Common myeloid progenitor, CD34-positive (primary cell): Measurements from ENCODE around the gene MYCBPAP.

Experiments used
- CTCF ChIA-PET: fragments of 350-600 bp; sonication (Branson Sonifier 250); formaldehyde crosslinking; loops from one replicate; lab custom pipeline; 2021; ENCODE audit warnings: antibody characterized with exemption; lab: Charles Lee
- POLR2A ChIA-PET: fragments of 350-600 bp; sonication (Branson Sonifier 250); formaldehyde crosslinking; loops from one replicate; lab custom pipeline; 2021; ENCODE audit warnings: antibody characterized with exemption; lab: Charles Lee
- DNase-seq, 3 donors: peaks; one replicate each; pipeline versions ENCODE4 v3.0.0 to v3.0.0-alpha.2; 2013
- H3K27ac ChIP-seq, 2 experiments: 1 replicate in 1 of 2; 2 replicates in 1 of 2; pipeline ENCODE4 v1.7.0; 2013; ENCODE audit warnings: inconsistent platforms in 2 of 2, low read length in 2 of 2, mild to moderate bottlenecking in 2 of 2, low read depth in 1 of 2, moderate library complexity in 1 of 2; ENCODE audit not compliant: severe bottlenecking in 2 of 2, insufficient read depth in 1 of 2, poor library complexity in 1 of 2
- H3K27me3 ChIP-seq, 5 experiments: replicated peaks in 2 of 5; 1 replicate in 3 of 5; 2 replicates in 2 of 5; pipeline versions ENCODE4 v1.6.1 to v1.7.0; 2013; ENCODE audit warnings: low read length in 4 of 5, mild to moderate bottlenecking in 2 of 5, moderate library complexity in 2 of 5, inconsistent platforms in 1 of 5; ENCODE audit not compliant: insufficient read depth in 5 of 5, control insufficient read depth in 4 of 5
- H3K36me3 ChIP-seq, 4 experiments: 1 replicate in 2 of 4; 2 replicates in 2 of 4; pipeline versions ENCODE4 v1.6.1 to v1.7.0; 2013; ENCODE audit warnings: low read length in 3 of 4, control low read depth in 1 of 4, mild to moderate bottlenecking in 1 of 4; ENCODE audit not compliant: control insufficient read depth in 4 of 4, insufficient read depth in 4 of 4
- H3K4me1 ChIP-seq, 4 experiments: 1 replicate in 3 of 4; 2 replicates in 1 of 4; pipeline versions ENCODE4 v1.6.1 to v1.7.1; 2013; ENCODE audit warnings: low read length in 3 of 4, mild to moderate bottlenecking in 3 of 4, control low read depth in 1 of 4, inconsistent platforms in 1 of 4, moderate library complexity in 1 of 4; ENCODE audit not compliant: control insufficient read depth in 4 of 4, insufficient read depth in 4 of 4; ENCODE audit errors: control extremely low read depth in 1 of 4
- H3K4me3 ChIP-seq, 7 experiments: 1 replicate in 4 of 7; 2 replicates in 3 of 7; pipeline versions ENCODE4 v1.5.1 to v1.7.0; 2013; ENCODE audit warnings: mild to moderate bottlenecking in 7 of 7, low read length in 6 of 7, moderate library complexity in 6 of 7, inconsistent platforms in 2 of 7, low read depth in 2 of 7, control low read depth in 1 of 7; ENCODE audit not compliant: insufficient read depth in 4 of 7, control insufficient read depth in 1 of 7; ENCODE audit errors: extremely low read depth in 1 of 7
- H3K9me3 ChIP-seq, 5 experiments: 1 replicate in 4 of 5; 2 replicates in 1 of 5; pipeline versions ENCODE4 v1.6.1 to v1.7.1; 2013; ENCODE audit warnings: low read length in 4 of 5, mild to moderate bottlenecking in 2 of 5, inconsistent platforms in 1 of 5, low read depth in 1 of 5, moderate library complexity in 1 of 5; ENCODE audit not compliant: control insufficient read depth in 4 of 5, insufficient read depth in 2 of 5; ENCODE audit errors: control extremely low read depth in 1 of 5
- WGBS: methylation state at CpG from one replicate; pipeline ENCODE4 v1.1.5; 2013; ENCODE audit not compliant: insufficient coverage; 5-methylcytosine and 5-hydroxymethylcytosine counted together

Gene MYCBPAP

DNA sequence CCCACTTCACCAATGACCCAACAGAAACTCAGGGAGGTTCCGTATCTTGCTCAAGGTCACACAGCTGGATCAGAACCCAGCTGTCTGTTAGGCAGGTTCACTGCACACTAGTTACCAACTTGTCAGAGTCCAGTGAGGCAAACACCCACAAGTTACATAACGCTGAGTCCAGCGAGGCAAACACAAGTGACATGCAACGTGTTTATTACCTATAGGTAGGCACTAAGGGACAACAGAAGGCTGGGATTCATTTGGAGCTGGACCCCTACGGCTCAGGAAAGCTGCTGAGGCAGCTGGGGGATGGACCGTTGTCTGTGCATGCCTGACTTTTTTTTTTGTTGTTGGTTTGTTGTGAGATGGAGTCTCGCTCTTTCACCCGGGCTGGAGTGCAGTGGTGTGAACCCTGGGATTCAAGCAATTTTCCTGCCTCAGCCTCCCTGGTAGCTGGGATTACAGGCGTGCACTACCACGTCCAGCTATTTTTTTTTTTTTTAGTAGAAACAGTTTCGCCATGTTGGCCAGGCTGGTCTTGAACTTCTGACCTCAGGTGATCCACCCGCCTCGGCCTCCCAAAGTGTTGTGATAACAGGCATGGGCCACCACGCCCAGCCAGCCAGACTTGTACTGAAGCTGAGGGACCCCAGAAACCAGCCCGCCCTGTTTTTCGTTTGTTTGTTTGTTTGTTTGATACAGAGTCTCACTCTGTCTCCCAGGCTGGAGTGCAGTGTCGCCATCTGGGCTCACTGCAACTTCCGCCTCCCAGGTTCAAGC is 31.5 kb upstream of the MYCBPAP start:
- no peak overlapping the region for H3K4me3 ChIP-seq
- ChIA-PET POLR2A (no interaction called here), CTCF (interaction anchor here (0.9 to 1.1 kb wide), 4 partner anchors 9 to 44 kb away, joined by 3 to 4 read pairs (median 4); no protein-coding TSS in a partner anchor)
- DNase-seq = no peak
- WGBS = 97% methylated on average over 15 of the region's 18 CpGs
- peaks cover 0 to 21% (median 17%) of the 10 kb centered on the region in 4 experiments for H3K4me1 ChIP-seq
- peaks cover 0 to 4% (median 0%) of the 10 kb centered on the region in 5 experiments for H3K27me3 ChIP-seq
- H3K36me3 ChIP-seq = peaks cover 2 to 17% (median 11%) of the 10 kb centered on the region in 4 experiments
- H3K27ac ChIP-seq = no peak overlapping the region
- H3K9me3 ChIP-seq = no peaks in the 10 kb centered on the region

DNA sequence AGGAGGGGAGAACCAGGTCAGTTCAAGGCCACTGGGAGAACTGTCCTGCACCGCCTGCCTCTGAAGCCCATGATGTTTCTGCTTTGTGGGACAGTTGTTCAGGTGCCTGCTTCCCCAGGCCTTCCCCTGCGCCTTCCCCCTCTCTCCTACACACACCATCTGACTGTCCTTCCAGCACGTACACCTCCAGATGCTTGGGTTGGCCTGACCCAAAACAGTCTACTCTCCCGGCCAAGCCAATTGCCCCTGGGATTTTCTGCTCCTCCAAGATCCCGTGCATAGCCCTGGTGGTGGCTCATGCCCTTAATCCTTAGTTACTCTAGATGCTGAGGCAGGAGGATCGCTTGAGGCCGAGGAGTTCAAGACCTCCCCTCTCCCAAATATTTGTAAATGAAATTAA is 30.3 kb upstream of the MYCBPAP start:
- ChIA-PET CTCF (interaction anchor here (0.6 to 2.6 kb wide), 6 partner anchors 10 to 73 kb away, joined by 3 to 10 read pairs (median 5); partner anchors contain the start of gene CHAD), POLR2A (interaction anchor here (0.6 kb wide), 1 partner anchor 81 kb away, joined by 3 read pairs; the partner anchor contains the start of gene LRRC59)
- H3K27ac ChIP-seq = peak overlapping the region in 1 of 2 experiments; percentile 85
- H3K36me3 ChIP-seq = peaks cover 3 to 26% (median 13%) of the 10 kb centered on the region in 4 experiments
- peaks cover 0 to 4% (median 0%) of the 10 kb centered on the region in 5 experiments for H3K27me3 ChIP-seq
- no peaks in the 10 kb centered on the region for H3K9me3 ChIP-seq
- DNase-seq = no peak
- WGBS = 100% methylated on average over 2 of the region's 7 CpGs
- H3K4me3 ChIP-seq = peak overlapping the region in 5 of 7 experiments; percentile 86 to 94 (median 90)
- H3K4me1 ChIP-seq = peaks cover 0 to 21% (median 18%) of the 10 kb centered on the region in 4 experiments

DNA sequence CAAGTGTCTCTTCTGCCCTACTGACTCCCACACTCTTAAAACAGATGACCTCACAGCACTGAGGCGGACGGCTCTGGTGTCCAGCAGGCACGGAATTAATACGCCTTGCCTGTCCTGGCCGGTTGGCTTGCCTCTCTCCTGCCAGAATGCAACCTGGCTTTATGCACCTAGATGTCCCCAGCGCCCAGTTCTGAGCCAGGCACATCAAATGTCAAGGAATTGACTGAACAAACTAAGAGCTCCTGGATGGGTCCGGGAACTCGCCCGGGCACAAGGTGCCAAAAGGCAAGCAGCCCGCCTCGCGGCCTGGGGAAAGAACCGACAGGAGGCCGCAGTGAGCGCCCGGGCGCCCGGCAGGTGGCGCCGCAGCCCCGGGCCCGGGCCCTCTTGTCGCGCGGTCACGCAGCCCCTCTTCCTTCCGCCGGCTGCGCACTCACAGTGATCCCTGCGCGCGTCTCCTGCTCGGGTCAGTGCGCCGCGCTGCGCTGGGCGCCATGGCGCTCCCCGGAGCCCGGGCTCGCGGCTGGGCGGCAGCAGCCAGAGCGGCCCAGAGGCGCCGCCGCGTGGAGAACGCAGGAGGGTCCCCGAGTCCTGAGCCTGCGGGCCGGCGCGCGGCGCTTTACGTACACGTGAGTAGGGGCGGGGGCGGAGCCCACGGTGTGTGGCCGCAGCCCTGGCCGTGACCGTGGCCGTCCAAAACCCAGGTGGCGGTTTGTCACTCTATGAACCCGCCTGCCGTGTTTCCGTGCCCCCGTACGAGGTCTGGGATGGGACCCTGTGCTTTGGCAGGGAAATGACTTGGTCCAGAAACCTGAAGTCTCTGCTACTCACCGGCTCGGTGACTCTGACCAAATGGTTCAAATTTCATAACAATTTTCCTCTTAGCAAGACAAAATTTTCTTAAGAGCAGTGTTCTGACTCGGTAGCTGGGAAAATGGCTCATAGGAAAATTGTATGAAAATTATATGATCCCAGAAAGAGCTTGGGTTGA is 29.6 kb upstream of the MYCBPAP start, which contains the start of gene RSAD1:
Gene RSAD1 (plus strand): TSS at position 470 of the 991 bp plus-strand sequence. CDS start 25 bp downstream, at position 495.
- WGBS = 3% methylated on average over 72 of the region's 75 CpGs
- H3K27ac ChIP-seq = peak within 1 kb of the TSS; percentile 7 to 85
- peak within 1 kb of the TSS; percentile 86 to 94 (median 90) for H3K4me3 ChIP-seq
- ChIA-PET POLR2A (interaction anchor here (0.5 to 0.6 kb wide), 2 partner anchors 57 to 82 kb away, joined by 3 read pairs; partner anchors contain the start of gene LRRC59), CTCF (interaction anchor here (0.6 to 2.6 kb wide), 17 partner anchors 8 to 385 kb away, joined by 3 to 12 read pairs (median 4); partner anchors contain the start of genes CHAD and LRRC59)
- peaks cover 0 to 21% (median 18%) of the 10 kb centered on the region in 4 experiments for H3K4me1 ChIP-seq
- peak; percentile 93 to 96 (median 95) for DNase-seq
- H3K36me3 ChIP-seq = peaks cover 3 to 26% (median 14%) of the 10 kb centered on the region in 4 experiments
- no peaks in the 10 kb centered on the region for H3K9me3 ChIP-seq
- peaks cover 0 to 4% (median 0%) of the 10 kb centered on the region in 5 experiments for H3K27me3 ChIP-seq

DNA sequence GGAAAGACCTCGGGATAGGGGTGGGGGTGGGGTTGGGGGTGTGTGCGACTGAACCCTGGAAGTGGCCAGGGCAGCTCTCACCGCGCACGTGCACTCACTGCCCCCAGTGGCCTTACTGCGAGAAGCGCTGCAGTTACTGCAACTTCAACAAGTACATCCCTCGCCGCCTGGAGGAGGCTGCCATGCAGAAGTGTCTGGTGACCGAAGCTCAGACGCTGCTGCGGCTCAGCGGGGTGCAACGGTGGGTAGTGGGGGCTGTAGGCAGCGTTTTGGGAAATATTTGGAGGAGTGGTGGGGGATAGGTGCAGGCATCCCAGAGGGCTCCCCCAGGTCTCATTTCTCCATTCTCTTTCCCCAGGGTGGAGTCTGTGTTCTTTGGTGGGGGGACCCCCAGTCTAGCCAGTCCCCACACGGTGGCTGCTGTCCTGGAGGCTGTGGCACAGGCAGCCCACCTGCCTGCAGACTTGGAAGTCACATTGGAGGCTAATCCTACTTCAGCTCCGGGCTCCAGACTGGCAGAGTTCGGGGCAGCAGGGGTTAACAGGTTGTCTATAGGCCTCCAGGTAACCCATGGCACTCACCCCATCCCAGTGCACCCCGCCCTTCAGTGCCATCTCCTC is 28.6 kb upstream of the MYCBPAP start:
- Histone ChIP-seq H3K4me3 (peak overlapping the region in 6 of 7 experiments; percentile 86 to 94 (median 90)), H3K36me3 (peaks cover 4 to 36% (median 17%) of the 10 kb centered on the region in 4 experiments), H3K27ac (peak overlapping the region in 1 of 2 experiments; percentile 85), H3K4me1 (peaks cover 0 to 21% (median 18%) of the 10 kb centered on the region in 4 experiments), H3K9me3 (no peaks in the 10 kb centered on the region), H3K27me3 (peaks cover 0 to 4% (median 0%) of the 10 kb centered on the region in 5 experiments)
- POLR2A ChIA-PET = no interaction called here
- 25% methylated on average over 13 of the region's 19 CpGs for WGBS
- DNase-seq = peak; percentile 86 to 89 (median 88)
- CTCF ChIA-PET = interaction anchor here (0.5 to 2.6 kb wide), 15 partner anchors 8 to 663 kb away, joined by 3 to 12 read pairs (median 4); partner anchors contain the start of gene LRRC59

DNA sequence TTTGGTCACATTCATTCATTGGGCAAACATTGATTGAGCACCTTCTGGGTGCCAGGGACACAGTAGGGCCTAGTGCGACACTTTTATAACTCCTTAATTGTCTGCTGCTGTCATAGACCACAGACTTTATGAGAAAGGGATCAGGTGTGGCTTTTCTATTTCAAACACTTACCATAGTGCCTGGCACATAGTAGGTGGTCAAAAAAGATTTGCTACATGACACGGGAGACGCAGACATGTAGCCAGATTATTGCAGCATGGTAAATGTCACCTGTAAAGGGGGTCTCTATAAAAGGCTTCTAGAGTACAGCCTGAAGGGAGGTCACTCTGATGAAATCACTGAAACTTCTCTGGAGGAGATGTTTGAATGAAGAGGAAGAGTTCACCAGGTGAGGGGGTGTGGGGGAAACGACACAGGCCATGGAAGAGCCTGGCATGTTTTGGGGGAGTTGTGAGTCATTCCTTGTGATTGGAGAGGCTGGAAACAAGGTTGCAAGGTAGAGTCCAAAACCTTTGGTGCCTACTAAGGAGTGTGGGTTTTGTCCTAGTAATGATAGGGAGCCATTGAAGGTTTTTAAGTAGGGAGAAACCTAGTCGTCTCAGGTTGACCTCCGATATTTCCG is 28.0 kb upstream of the MYCBPAP start:
- peaks cover 0 to 4% (median 0%) of the 10 kb centered on the region in 5 experiments for H3K27me3 ChIP-seq
- CTCF ChIA-PET = interaction anchor here (1.0 to 2.6 kb wide), 9 partner anchors 8 to 118 kb away, joined by 3 to 12 read pairs (median 5); partner anchors contain the start of gene LRRC59
- POLR2A ChIA-PET = no interaction called here
- no peak for DNase-seq
- H3K9me3 ChIP-seq = no peaks in the 10 kb centered on the region
- H3K36me3 ChIP-seq = peaks cover 9 to 42% (median 22%) of the 10 kb centered on the region in 4 experiments
- 84% methylated on average over 4 of the region's 7 CpGs for WGBS
- H3K27ac ChIP-seq = no peak overlapping the region
- H3K4me3 ChIP-seq = peak overlapping the region in 4 of 7 experiments; percentile 86 to 91 (median 90)
- H3K4me1 ChIP-seq = peaks cover 0 to 21% (median 18%) of the 10 kb centered on the region in 4 experiments
